ENCODE data around the gene USP25.

GRCh38 chr21:15928196-15928595, 198.4 kb downstream of the USP25 start:
- TF ChIP-seq CTCF (IDR thresholded peaks at IDR 0.05) = no peak
- TF ChIP-seq TCF7L2 (IDR thresholded peaks at IDR 0.05; ENCODE audit: low read depth, low read length) = no peak

All from Panc1 (cell line).